Ovary (tissue), 3 donors: ENCODE measurements around the gene NIPBL.

Source experiments
- CTCF ChIP-seq, 3 donors: fragments of 450-650 bp in 2 of 3; fragments of 200-600 bp in 1 of 3; IDR thresholded peaks; one replicate each; pipeline versions ENCODE4 v1.5.1 to v1.8.0; 2016 to 2022; ENCODE audit warnings: antibody characterized with exemption in 3 of 3, mild to moderate bottlenecking in 1 of 3
- EP300 ChIP-seq: sonication (generic); formaldehyde crosslinking; IDR thresholded peaks from one replicate; pipeline ENCODE4 v1.6.1; 2017; ENCODE audit warnings: antibody characterized with exemption
- POLR2A ChIP-seq: fragments of 450-650 bp; IDR thresholded peaks from one replicate; pipeline ENCODE4 v1.6.1; 2017; ENCODE audit warnings: antibody characterized with exemption, mild to moderate bottlenecking, moderate library complexity
- donor health status: DM: no; HTN: no; CAD: no.

GRCh38 chr5:37039824-37040223 lies 163.3 kb downstream of the NIPBL start:
- TF ChIP-seq POLR2A (no peak), CTCF (IDR thresholded peaks at IDR 0.05) (no peak), EP300 (no peak)
